Measurements from ENCODE around the gene DMP1.

DNA sequence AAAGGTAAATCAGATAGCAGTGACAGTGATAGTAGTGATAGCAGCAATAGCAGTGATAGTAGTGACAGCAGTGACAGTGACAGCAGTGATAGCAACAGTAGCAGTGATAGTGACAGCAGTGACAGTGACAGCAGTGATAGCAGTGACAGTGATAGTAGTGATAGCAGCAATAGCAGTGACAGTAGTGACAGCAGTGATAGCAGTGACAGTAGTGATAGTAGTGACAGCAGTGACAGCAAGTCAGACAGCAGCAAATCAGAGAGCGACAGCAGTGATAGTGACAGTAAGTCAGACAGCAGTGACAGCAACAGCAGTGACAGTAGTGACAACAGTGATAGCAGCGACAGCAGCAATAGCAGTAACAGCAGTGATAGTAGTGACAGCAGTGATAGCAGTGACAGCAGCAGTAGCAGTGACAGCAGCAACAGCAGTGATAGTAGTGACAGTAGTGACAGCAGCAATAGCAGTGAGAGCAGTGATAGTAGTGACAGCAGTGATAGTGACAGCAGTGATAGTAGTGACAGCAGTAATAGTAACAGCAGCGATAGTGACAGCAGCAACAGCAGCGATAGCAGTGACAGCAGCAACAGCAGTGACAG is 35.7 kb upstream of the DMP1 start:
- TF ChIP-seq, protein P1, sequence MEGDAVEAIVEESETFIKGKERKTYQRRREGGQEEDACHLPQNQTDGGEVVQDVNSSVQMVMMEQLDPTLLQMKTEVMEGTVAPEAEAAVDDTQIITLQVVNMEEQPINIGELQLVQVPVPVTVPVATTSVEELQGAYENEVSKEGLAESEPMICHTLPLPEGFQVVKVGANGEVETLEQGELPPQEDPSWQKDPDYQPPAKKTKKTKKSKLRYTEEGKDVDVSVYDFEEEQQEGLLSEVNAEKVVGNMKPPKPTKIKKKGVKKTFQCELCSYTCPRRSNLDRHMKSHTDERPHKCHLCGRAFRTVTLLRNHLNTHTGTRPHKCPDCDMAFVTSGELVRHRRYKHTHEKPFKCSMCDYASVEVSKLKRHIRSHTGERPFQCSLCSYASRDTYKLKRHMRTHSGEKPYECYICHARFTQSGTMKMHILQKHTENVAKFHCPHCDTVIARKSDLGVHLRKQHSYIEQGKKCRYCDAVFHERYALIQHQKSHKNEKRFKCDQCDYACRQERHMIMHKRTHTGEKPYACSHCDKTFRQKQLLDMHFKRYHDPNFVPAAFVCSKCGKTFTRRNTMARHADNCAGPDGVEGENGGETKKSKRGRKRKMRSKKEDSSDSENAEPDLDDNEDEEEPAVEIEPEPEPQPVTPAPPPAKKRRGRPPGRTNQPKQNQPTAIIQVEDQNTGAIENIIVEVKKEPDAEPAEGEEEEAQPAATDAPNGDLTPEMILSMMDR (IDR thresholded peaks at IDR 0.05; ENCODE audit: low read depth, low read length): no peak
- no peak for TF ChIP-seq EZH2phosphoT487 (IDR thresholded peaks at IDR 0.05; ENCODE audit: low read depth)

Data from OCI-LY3 (cell line).